CD14-positive monocyte (primary cell): Measurements from ENCODE around the gene LPA. TPM values are rescaled to one million over a fixed set of nuclear protein-coding genes. Genes with fewer than 3 reads are reported as not detected.
"Not testable (repeated sequence)": the region's sequence is repeated elsewhere in the genome, so short reads cannot be mapped to it uniquely, and the experiment has no call there.

Experiments
- DNase-seq, 3 donors: peaks; one replicate each; pipeline ENCODE4 v3.0.0-alpha.2; 2011 to 2022
- H2AFZ ChIP-seq: 2 replicates; pipeline ENCODE4 v1.6.0; 2012; ENCODE audit warnings: mild to moderate bottlenecking, low read depth, low read length, inconsistent platforms; ENCODE audit not compliant: insufficient read depth, poor library complexity, severe bottlenecking
- H3K27ac ChIP-seq, 2 donors: 1 replicate in 1 of 2; 2 replicates in 1 of 2; pipeline ENCODE4 v1.5.1; 2012 to 2013; ENCODE audit warnings: low read length in 2 of 2, control low read depth in 1 of 2, inconsistent platforms in 1 of 2, low read depth in 1 of 2, mild to moderate bottlenecking in 1 of 2
- H3K27me3 ChIP-seq, 2 donors: one replicate each; pipeline versions ENCODE4 v1.6.0 to v1.6.1; 2011 to 2013; ENCODE audit warnings: low read length in 2 of 2; ENCODE audit not compliant: control insufficient read depth in 2 of 2, insufficient read depth in 2 of 2
- H3K36me3 ChIP-seq, 2 donors: replicated peaks in 1 of 2; 1 replicate in 1 of 2; 2 replicates in 1 of 2; pipeline versions ENCODE4 v1.5.1 to v1.6.1; 2012 to 2013; ENCODE audit warnings: low read length in 2 of 2, control low read depth in 1 of 2, inconsistent platforms in 1 of 2, mild to moderate bottlenecking in 1 of 2; ENCODE audit not compliant: insufficient read depth in 2 of 2, control insufficient read depth in 1 of 2
- H3K4me1 ChIP-seq, 2 donors: 1 replicate in 1 of 2; 2 replicates in 1 of 2; pipeline versions ENCODE4 v1.5.1 to v1.6.1; 2012 to 2013; ENCODE audit warnings: low read length in 2 of 2, control low read depth in 1 of 2, inconsistent platforms in 1 of 2, mild to moderate bottlenecking in 1 of 2, moderate library complexity in 1 of 2; ENCODE audit not compliant: insufficient read depth in 2 of 2, control insufficient read depth in 1 of 2
- H3K4me2 ChIP-seq: replicated peaks from 2 replicates; pipeline ENCODE3; 2012; ENCODE audit warnings: low read length, moderate library complexity, mild to moderate bottlenecking; ENCODE audit not compliant: poor library complexity, severe bottlenecking; ENCODE audit errors: extremely low read depth
- H3K4me3 ChIP-seq, 3 experiments: fragments of 200-600 bp in 1 of 3; sonication (generic) in 1 of 3; replicated peaks in 1 of 3; 1 replicate in 2 of 3; 2 replicates in 1 of 3; pipeline ENCODE4 v1.5.1; 2011 to 2013; ENCODE audit warnings: low read length in 3 of 3, mild to moderate bottlenecking in 3 of 3, control low read depth in 2 of 3, low read depth in 2 of 3, inconsistent platforms in 1 of 3, moderate library complexity in 1 of 3
- H3K79me2 ChIP-seq: 2 replicates; pipeline ENCODE4 v1.6.0; 2012; ENCODE audit warnings: mild to moderate bottlenecking, control low read depth, inconsistent platforms, low read length, moderate library complexity; ENCODE audit not compliant: insufficient read depth
- H3K9ac ChIP-seq: 2 replicates; pipeline ENCODE4 v1.6.0; 2017; ENCODE audit warnings: low read length, mild to moderate bottlenecking; ENCODE audit not compliant: insufficient read depth, poor library complexity, severe bottlenecking
- H3K9me3 ChIP-seq, 2 donors: replicated peaks in 1 of 2; 1 replicate in 1 of 2; 2 replicates in 1 of 2; pipeline versions ENCODE4 v1.5.1 to v1.6.1; 2012 to 2013; ENCODE audit warnings: low read length in 2 of 2, control low read depth in 1 of 2; ENCODE audit not compliant: control insufficient read depth in 1 of 2, insufficient read depth in 1 of 2
- H4K20me1 ChIP-seq: 2 replicates; pipeline ENCODE4 v1.6.0; 2012; ENCODE audit warnings: mild to moderate bottlenecking, low read length, control low read depth, moderate library complexity; ENCODE audit not compliant: insufficient read depth
- H3K27ac Mint-ChIP-seq, 7 donors: one replicate each; pipeline ENCODE4 v1.8.0; 2020; ENCODE audit warnings: mild to moderate bottlenecking in 7 of 7, mixed read lengths in 7 of 7, moderate library complexity in 6 of 7, inconsistent platforms in 2 of 7
- H3K27me3 Mint-ChIP-seq, 3 donors: one replicate each; pipeline ENCODE4 v1.8.0; 2021 to 2022; ENCODE audit warnings: low read depth in 3 of 3, mild to moderate bottlenecking in 3 of 3, mixed read lengths in 3 of 3, moderate library complexity in 3 of 3, inconsistent platforms in 1 of 3
- H3K36me3 Mint-ChIP-seq, 2 donors: one replicate each; pipeline ENCODE4 v1.8.0; 2020; ENCODE audit warnings: mixed read lengths in 2 of 2, inconsistent platforms in 1 of 2, mild to moderate bottlenecking in 1 of 2
- H3K4me1 Mint-ChIP-seq: one replicate; pipeline ENCODE4 v1.8.0; 2020; ENCODE audit warnings: mild to moderate bottlenecking, mixed read lengths
- H3K4me3 Mint-ChIP-seq, 2 donors: one replicate each; pipeline ENCODE4 v1.8.0; 2020; ENCODE audit warnings: mild to moderate bottlenecking in 2 of 2, mixed read lengths in 2 of 2, moderate library complexity in 1 of 2
- H3K9me3 Mint-ChIP-seq, 7 donors: one replicate each; pipeline ENCODE4 v1.8.0; 2020 to 2022; ENCODE audit warnings: mixed read lengths in 7 of 7, mild to moderate bottlenecking in 6 of 7, moderate library complexity in 6 of 7, inconsistent platforms in 2 of 7
- CTCF ChIP-seq: fragments of 200-600 bp; IDR thresholded peaks from one replicate; pipeline ENCODE4 v1.8.0; 2022; ENCODE audit warnings: antibody characterized with exemption, mild to moderate bottlenecking
- WGBS: methylation state at CpG from one replicate; pipeline ENCODE4 v1.1.5; 2013; ENCODE audit warnings: missing lambda C conversion rate; ENCODE audit not compliant: insufficient coverage; 5-methylcytosine and 5-hydroxymethylcytosine counted together
- intact Hi-C, 2 donors: fragments of 100-400 bp; cut with micrococcal nuclease; formaldehyde crosslinking; loops; one replicate each; pipeline versions ENCODE4 v1.15.0 to v1.15.1; 2023
- polyA plus RNA-seq, 3 donors: library from polyadenylated mRNA; depleted of rRNA in 1 of 3; unstranded in 2 of 3; stranded (reverse) in 1 of 3; fragments of 300-500 nt in 2 of 3; fragments of >200 nt in 1 of 3; fragmentation: Illumina TruSeq in 2 of 3; gene quantifications; 1 replicate in 2 of 3; 2 replicates in 1 of 3; pipeline ENCODE4 v1.2.3, GENCODE V29; 2012 to 2021

Gene LPA
- polyA plus RNA-seq, 3 donors, result not detected

GRCh38 chr6:160685762-160686450, 21.8 kb upstream of the LPA start:
- Histone ChIP-seq H3K27ac (no peak overlapping the region), H4K20me1 (no peaks in the 10 kb centered on the region), H3K9ac (no peak overlapping the region), H3K4me3 (no peak overlapping the region), H3K4me1 (no peaks in the 10 kb centered on the region), H2AFZ (no peak overlapping the region), H3K27me3 (no peaks in the 10 kb centered on the region), H3K4me2 (no peak overlapping the region), H3K36me3 (no peaks in the 10 kb centered on the region), H3K79me2 (no peaks in the 10 kb centered on the region), H3K9me3 (peaks cover 0 to 17% of the 10 kb centered on the region in 2 donors)
- Mint-ChIP-seq H3K9me3 (peaks cover 0 to 23% (median 11%) of the 10 kb centered on the region in 7 donors), H3K36me3 (no peaks in the 10 kb centered on the region), H3K4me1 (no peaks in the 10 kb centered on the region), H3K27ac (no peak overlapping the region), H3K27me3 (peaks cover 0 to 2% (median 0%) of the 10 kb centered on the region in 3 donors), H3K4me3 (no peak overlapping the region)
- no peak for TF ChIP-seq CTCF
- WGBS, result 87% methylated on average over 4 of the region's 5 CpGs
- no peak for DNase-seq
- intact Hi-C loops, result no loop called here

- WGBS, result 99% methylated on average over 21 of the region's 32 CpGs
- H3K4me1 Mint-ChIP-seq, H3K27me3 Mint-ChIP-seq, H2AFZ ChIP-seq, H3K4me3 ChIP-seq, H3K27ac ChIP-seq, H3K36me3 Mint-ChIP-seq, H4K20me1 ChIP-seq, H3K79me2 ChIP-seq, H3K36me3 ChIP-seq, DNase-seq, H3K27me3 ChIP-seq, H3K9ac ChIP-seq, H3K4me2 ChIP-seq, H3K4me3 Mint-ChIP-seq, H3K27ac Mint-ChIP-seq, intact Hi-C loops, H3K4me1 ChIP-seq: not testable (repeated sequence)
- H3K9me3 ChIP-seq, result peaks cover 0 to 14% of the 10 kb centered on the region in 2 donors
- H3K9me3 Mint-ChIP-seq, result peaks cover 0 to 16% (median 5%) of the 10 kb centered on the region in 7 donors
Measured at GRCh38 chr6:160685101-160685761, 21.2 kb upstream of the LPA start.
